Effector CD8-positive, alpha-beta T cell (primary cell): ENCODE results near the gene TNFRSF19.

Experiments
- DNase-seq: peaks from one replicate; lab custom pipeline; 2025; lab: John Stamatoyannopoulos, UW

TNFRSF19 gene

DNA sequence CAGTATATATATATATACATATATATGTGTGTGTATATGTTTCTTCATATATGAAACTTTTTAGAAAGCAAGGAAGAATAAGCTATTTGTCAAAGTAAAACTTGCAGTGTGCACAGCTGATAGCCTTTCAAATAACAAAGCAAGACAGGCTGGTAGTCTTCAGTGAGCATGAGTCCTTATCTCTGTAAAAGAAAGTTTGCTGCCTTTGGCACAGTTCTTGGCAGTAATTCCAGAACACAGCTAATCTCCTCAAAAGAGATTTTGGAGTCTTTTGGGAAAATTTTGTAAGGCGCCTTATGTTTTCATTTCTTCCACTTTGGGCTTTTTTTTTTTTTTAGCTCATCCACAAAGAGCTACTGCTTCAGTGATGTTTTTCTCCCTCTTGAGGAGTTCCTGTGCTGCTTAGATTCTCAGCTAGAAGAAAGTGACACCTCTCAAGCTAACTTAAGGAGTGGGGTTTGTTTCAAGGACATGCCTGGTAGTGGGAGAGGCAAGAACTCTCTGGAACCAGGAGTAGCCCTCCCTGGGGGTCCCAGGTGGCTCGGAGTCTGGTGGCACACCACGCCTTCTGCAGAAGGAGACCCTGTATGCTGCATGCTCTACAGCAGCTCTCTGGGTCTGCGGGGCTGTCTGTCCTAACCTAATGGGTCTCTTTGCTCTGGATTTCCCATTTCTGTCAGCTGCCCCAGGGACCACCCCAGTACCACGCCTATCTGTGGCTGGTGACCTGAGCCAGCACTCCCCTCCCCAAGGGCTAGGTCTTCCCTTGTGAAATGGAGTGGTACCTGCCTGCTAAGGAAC, 58.8 kb downstream of the TNFRSF19 start:
- DNase-seq, result no peak

DNA sequence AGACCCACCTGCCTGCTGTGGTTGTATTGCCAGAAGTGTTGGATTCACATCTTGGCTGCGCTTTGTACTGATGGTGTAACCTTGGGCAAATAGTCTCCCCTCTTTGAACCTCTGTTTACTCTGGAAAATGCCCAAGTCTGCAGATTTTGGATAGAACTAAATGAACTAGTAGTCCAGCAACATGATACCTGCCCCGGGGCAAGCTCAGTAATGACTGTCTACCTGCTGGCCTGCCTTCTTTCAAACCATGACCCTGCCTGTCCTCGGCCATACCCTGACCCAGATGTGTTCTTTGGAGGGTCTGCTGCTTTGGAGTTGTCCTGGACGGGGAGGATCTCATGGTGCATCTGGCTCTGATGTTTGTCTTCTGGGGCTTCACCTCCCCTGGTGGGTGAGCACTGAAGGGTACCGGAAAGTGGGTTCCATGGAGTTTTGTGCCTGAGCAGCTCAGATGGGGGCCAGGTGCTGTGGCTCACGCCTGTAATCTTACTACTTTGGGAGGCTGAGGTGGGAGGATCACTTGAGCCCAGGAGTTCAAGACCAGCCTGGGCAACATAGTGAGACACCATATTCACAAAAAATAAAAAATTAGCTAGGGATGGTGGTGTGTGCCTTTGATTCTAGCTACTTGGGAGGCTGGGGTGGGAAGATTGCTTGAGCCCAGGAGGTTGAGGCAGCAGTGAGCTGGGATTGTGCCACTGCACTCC, 59.5 kb downstream of the TNFRSF19 start:
- no peak for DNase-seq

DNA sequence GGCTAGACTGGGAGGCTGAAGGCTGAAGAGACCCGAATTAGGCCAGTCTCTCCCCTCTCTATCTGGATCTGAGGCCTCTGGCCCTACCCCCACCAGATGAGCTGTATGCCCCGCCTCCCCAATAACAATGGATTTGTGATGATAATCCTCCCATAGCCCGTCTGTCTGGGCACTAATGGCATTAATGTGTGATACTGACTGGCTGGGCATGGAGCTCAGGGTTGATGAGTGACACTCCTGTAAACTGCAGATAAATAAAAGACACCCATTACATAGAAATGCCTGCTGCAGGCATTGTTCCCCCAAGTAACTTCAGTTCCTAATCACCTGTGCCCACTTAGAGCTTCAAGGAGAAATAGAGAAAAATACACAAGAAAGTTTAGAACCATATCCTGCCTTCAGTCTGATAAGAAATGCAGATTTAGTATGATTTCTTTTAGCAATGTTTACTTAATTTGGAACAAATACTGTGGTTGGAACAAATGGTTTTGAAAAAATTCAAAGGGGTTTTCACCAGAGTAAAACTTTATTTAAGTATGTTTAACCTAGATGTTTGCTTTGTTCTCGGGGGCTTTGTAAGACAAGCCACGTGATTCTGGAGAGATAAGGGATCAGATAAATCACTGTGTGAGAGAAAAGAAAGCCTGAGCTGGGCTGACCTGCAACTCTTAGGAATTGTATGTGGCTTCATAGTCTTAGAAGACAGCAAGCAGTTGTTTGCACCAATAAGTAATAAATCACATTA, 60.3 kb downstream of the TNFRSF19 start:
- DNase-seq, result no peak

DNA sequence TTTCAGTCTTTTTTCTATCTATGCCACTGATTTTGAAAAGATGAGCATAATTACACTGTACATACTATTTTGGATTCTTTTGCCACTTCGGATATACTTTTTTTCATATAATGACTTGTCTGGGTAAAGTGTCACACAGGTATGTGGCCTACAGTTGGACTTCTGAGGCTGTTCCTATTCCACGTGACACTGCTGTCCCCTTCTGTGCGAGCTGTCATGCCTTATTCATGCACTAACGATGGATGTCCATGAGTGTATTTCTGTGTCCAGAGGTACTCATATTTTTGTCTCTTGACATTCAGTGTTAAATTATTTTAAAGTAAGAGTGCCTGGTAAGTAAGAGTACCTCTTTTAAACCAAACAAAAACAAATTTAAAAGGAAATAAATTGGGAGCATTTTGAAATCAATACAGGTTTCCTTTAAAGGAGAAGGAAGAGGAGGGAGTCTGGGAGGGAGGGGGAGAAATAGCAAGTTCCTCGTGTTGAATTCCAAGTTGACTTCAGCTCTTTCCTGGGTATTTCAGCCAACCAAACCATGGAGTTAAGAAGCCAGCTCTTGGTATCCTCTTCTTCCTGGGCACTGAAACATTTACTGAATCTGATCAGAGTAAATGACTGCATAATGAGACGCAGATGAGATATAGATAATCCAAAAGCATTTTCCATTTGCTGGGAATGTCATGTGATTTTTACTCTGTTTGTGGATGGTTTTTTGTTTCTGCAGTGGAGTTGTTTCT, 61.3 kb downstream of the TNFRSF19 start:
- no peak for DNase-seq

DNA sequence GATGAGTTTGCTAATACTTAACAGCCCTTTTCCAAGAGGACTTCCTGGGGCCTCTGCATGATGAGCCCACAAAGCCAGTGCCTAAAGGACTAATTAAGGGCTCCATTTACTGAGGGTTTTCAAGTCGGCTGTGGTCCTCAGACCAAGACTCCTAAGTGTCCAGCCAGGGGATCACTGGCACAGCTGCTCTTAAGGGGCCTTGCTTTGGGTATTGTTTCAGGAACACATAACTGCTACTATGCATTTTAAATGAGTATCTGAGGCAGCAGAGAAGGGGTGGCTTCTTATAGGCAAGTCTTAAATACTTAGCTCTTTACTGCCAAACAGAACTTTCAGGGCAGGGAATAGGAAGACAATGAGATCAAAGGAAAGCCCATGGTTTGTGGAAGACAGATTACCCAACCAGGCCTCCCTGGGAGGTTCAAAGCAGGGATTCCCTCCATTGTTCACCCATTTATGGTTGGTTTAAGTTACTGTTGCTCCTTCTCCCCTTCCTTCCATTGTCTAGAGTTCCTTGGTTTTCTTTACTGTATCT, 61.9 kb downstream of the TNFRSF19 start:
- DNase-seq, result no peak

DNA sequence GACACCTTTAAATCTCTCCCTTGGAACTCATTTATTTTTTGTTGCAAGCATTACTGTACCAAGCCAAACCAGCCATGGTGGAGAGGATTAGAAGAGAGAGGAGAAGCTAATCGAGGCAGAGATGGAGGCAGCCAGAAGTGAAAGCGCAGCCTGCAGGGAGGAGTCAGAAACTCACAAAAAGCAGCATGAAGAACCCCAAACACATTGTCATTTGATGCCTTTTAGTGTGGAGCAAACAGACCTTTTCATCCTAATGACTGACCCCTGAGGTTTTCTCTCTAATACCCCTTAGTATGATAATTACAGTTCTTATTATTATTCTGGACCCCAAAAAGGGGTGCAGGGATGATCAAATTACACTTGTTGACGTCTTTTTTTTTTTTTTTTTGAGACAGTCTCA, 62.5 kb downstream of the TNFRSF19 start:
- no peak for DNase-seq

DNA sequence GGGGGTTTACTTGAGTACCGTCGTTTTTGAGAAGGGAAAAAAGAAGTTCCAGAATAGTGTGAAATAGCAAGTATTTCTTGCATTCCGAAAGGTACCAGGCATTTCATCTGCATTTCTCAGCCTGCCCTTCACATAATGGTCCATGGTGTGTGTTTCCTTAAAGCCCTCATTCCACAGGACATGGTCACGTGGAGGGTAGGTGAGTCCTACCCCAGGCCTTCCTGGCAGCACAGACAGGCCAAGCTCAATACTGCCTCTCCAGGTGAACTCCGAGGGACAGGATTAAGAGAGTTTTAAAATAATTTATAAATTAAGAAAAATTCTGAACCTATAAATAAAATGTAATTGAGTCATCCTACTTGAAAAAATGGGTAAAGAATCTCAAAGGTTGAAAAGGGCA, 64.7 kb downstream of the TNFRSF19 start:
- no peak for DNase-seq

DNA sequence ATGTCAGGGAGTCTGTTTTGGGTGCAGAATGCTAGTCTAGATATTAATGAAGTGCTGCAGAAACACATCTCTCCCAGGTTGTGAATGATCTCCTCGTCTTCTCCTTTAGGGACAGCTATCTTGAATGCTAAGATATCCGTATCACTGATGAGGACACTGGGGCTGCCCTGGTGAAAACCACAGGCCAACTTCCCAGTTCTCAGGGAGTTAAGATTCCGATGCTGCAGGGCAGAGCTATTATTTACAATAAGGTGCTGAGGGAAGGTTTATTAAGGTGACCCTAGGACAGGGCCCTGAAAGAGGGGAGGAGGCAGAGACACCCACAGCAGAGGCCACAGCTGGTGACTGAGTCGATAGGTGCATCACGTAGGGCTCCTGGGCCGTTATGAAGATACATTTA, 66.1 kb downstream of the TNFRSF19 start:
- DNase-seq, result no peak

DNA sequence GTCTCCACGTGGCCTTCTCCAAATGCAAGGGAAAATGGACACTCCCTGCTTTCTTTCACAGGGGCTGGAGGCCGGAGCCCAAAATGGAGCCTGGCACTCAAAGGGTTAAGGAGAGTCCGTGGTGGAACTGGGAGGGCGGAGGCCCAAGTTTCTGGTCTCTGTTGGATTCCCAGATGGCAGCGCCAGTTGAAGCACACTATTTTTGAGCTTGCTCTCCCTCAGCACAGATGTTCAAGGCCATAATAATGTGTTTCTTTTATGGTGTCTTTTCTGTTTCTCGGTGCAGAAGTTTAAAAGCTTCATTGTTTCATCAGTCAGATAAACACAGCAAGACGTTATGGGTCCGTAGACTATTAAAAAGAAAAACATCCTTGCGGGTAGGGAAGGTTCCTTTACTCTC, 67.6 kb downstream of the TNFRSF19 start:
- no peak for DNase-seq

DNA sequence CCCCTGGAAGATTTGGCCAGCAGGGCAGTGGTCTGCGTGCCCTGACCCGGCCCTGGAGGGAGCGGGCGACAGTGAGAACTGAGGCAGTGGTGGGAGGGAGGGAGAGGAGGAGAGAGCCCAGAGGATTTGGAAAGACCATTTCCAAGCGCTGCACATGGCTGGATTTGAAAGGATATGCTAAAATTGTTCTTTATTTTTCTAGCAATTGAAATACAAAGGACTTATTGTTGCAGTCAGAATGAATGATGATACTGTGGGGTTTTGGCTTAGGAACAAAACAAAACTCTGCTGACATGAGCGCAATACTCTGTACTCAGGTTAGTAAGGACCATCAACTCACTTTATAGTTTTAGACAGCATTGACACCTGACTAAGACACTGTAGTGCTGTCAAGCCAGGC, 69.5 kb downstream of the TNFRSF19 start:
- DNase-seq, result no peak

DNA sequence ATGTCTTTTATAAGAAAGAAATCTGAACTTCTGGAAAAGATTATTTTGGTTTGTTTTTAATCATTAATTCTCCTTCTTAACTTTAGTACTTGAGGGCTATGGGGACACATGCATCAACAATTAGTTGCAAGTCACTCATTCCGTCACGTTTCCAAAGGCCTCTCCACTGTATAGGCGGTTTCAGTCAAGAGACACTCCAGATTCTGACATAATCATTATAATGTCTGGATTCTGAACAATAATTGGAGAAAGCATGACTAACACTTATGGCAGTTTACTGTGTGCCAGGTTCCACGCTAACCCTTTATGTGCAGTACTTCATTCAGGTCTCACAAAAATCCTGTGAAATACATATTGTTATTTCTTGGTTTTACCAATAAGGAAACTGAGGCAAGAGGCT, 71.9 kb downstream of the TNFRSF19 start:
- DNase-seq, result no peak

DNA sequence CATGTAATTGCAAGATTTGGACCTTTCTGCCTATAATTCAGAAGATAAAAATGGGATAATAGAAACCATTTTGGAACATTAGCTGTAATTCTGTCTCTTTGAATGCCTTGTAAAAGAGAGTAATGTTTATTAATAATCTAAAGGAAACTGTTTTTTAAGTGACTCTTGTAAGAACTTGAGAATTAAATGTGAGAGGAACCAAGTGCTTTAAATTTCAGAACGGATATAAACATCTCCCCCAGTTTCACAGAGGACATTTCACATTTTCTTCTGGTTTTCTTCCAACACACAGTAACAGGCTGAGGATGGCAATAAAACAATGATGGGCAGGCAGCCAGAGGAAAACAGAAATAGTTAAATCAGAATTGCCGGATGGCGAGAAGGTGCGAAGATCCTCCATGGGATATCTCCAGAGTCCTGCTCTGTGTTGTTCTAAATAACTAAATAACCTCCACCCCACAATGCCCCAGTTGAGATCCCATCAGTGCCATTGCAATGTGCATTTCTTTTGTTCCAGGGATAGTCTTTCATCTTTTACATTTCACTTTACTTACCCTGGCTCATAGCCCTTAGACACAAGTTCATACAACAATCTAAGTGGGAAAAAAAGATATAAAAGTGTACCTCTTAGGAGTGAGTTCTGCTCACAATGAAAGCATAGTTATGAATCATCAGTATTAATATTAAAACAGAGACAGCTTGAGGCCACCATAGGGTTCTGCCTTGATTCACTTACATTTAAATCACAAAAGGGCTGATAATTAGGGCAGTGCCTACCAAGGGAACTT, 73.3 kb downstream of the TNFRSF19 start:
- no peak for DNase-seq

DNA sequence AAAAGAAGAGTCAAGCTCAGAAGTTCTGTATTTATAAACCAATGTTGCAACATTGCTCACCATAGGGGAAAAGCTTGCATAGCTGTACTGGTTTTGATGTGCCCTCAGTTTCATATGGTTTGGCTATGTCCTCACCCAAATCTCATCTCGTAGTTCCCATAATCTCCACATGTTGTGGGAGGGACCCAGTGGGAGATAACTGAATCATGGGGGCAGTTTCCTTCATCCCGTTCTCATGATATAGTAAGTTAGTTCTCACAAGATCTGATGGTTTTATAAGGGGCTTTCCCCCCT, 73.9 kb downstream of the TNFRSF19 start:
- no peak for DNase-seq

DNA sequence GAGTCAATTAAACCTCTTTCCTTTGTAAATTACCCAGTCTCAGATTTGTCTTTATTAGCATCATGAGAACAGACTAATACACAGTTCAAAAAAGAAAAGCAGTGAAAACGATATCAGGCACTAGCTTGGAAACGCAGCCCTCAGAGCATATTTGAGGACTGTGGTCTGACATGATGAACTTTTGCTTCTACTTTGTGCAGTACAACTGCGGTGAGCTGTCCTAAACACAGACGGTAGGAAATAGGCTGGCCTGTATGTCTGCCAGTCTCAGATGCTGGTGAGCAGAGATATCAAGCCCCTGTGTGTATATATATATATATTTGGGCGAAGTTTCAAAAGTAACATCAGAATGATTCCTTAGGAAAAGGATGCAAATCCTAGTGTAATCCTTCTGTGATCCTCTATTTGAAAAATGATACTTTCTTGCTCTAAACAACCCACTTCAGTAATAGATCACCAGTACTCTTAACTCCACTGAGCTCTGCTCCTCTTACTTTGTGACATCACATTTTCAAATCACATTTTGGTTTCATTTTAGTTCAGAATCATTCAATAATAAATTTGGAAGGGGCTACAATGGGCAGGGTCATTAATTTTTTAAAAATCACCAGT, 74.4 kb downstream of the TNFRSF19 start:
- no peak for DNase-seq

DNA sequence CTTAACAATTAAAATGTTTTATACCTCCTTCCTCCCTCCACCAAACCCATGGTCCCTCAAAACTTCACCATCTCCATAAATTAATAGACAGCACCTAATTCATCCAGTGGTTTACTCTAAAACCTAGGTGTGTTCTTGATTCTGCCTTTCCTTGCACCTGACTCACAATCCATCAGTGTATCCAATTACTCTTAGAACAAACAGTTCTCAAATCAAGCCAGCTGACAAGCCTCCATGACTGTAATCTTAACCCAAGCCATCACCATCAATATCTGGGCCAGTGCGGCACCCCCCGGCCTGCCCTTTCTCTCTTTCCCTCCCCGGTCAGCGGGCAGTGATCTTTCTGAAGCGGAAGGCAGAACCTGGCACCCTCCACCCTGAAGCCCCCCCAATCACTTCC, 75.6 kb downstream of the TNFRSF19 start:
- no peak for DNase-seq

DNA sequence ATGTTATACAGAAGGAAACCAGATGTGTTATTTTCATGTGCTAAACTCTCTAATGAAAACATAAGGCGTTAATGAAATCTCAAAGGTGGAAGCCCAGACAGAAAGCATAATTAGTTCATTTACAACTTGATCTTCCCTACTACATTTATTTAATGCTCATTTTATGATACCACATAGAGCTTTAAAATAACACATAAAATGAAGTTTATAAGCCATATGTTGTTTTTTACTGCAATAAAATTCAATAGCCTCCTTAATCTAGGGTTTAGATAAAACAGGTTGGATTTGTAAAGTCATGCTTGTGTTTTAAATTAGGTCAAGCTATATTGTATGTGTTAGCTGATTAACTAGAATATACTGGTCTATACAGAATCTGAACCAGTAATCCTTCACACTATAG, 81.2 kb downstream of the TNFRSF19 start:
- DNase-seq, result no peak

DNA sequence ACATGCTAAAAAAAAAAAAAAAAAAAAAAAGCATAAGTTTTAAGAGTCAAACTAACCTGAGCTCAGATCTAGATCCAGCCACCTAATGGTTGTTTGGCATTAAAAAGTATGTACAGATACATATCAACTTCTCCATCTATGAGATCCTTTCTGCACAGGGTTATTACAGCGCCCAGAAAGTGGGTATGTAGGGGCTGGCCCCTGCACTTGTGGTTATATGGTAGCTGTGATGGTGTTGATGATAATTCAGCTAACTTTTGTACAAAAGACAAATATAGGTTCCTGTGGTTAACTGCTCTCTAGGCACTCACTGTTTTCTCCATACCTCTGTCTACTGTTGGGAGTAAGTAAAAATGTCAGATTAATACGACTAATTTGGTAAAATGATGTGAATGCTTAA, 81.7 kb downstream of the TNFRSF19 start:
- DNase-seq, result no peak

DNA sequence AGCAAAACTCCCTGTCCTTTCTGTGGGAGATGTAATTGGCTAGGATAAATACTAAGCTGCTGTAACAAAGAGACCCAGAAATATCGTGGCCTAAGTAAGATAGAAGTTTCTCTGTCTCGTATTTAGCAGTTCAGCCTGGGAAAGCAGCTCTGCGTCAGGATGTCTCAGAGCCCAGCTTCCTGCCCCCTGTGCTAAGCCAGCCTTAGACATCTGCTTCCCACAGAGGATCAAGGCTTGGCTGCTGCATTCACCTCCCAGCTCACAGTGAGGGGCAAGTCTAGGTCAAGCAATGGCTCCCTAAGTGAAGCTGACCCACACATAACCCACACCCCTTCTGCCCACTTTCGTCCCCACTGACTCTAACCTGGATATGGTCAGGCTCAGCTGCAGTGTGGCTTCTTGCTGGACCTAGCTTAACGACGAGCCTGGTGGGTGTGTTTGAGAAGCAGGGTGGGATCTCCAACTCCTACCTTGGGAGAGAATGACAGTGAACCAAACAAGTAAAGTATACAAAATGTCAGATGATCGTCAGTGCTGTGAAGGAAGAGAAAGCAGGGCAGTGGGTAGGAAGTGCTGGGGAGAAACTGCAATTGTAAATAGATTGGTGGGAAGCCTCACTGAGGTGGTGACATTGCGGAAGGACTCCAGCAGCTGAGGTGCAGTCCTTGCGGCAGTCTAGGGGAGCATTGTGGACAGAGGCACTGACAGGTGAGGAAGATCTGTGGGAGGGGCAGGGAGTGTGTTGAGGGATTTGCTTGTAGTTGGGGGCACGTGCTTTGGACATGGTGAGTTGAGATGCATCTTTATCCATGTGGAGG, 82.9 kb downstream of the TNFRSF19 start:
- no peak for DNase-seq

DNA sequence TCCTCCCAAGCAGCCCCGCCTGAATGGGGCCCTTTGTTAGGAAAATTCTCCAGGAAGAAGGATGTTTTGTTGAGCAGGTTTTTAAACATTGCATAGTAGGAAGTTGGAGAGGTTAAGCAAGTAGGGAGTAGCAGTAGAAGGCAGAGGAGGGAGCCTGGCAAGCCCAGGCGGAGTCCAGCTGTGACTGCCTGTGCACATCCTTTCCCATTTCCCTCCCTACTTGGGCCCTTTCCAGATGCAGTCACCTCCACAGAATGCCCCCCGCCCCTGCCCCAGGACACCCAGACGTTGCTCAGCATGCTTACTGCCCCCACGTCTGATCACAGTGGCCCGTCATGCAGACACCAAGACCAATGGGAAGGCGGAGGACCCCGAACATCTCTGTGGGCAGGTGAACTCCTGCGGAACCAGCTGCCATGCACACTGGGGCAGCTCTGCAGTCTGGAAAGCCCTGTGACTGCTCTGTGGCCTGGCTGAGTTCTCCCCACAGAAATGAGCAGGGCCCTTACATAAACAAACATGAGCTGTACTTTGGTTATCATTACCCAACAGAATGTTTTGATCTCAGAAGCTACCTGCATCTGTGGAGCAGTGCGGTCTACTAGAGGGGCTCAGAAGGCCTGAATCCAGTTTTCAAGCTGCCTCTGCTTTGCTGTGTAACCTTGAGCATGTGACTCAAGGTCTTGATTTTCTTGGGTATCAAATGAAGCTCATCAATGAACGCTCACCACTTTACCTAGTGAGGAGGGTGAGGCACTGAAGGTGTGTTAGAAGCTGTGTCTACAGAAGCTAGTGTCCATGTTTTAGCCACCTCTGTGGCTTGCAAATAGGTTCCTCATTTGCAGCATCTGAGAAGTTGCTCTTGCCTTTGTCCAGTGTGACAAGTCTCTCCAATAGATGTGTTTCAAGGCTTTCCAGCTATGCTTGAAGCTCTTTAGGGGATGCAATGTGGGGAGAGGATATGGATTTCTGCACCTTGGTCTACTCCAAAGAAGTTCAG, 84.2 kb downstream of the TNFRSF19 start:
- DNase-seq, result no peak
